Osteocyte (in vitro differentiated cells): ENCODE data around the gene PCDH15. TPM values are rescaled to one million over a fixed set of nuclear protein-coding genes. Genes with fewer than 3 reads are reported as not detected.

Source experiments
- DNase-seq: peaks from one replicate; pipeline ENCODE4 v3.0.0; 2021; ENCODE audit warnings: mixed read lengths; ENCODE audit not compliant: unreplicated experiment; ENCODE audit errors: extremely low spot score
- H3K27ac Mint-ChIP-seq: one replicate; pipeline ENCODE4 v1.8.0; 2021; ENCODE audit warnings: mild to moderate bottlenecking, mixed read lengths; ENCODE audit not compliant: unreplicated experiment
- H3K27me3 Mint-ChIP-seq: one replicate; pipeline ENCODE4 v1.8.0; 2021; ENCODE audit warnings: mixed read lengths; ENCODE audit not compliant: unreplicated experiment
- H3K36me3 Mint-ChIP-seq: one replicate; pipeline ENCODE4 v1.8.0; 2021; ENCODE audit warnings: mixed read lengths; ENCODE audit not compliant: unreplicated experiment
- H3K4me1 Mint-ChIP-seq: one replicate; pipeline ENCODE4 v1.8.0; 2021; ENCODE audit warnings: mixed read lengths; ENCODE audit not compliant: unreplicated experiment
- H3K4me3 Mint-ChIP-seq: one replicate; pipeline ENCODE4 v1.8.0; 2021; ENCODE audit warnings: mild to moderate bottlenecking, moderate library complexity, mixed read lengths; ENCODE audit not compliant: unreplicated experiment
- H3K9me3 Mint-ChIP-seq: one replicate; pipeline ENCODE4 v1.8.0; 2021; ENCODE audit warnings: mixed read lengths; ENCODE audit not compliant: unreplicated experiment
- CTCF ChIP-seq: fragments of 200-600 bp; sonication (generic); IDR thresholded peaks from 2 replicates; pipeline ENCODE4 v1.5.0; 2021; ENCODE audit warnings: antibody characterized with exemption, mild to moderate bottlenecking, moderate library complexity
- total RNA-seq: library from RNA; stranded (reverse); gene quantifications from 2 replicates; pipeline ENCODE4 v1.2.1, GENCODE V29; 2021

The PCDH15 gene
- total RNA-seq, 1 donor from 2014 or later: 2.6 TPM

DNA sequence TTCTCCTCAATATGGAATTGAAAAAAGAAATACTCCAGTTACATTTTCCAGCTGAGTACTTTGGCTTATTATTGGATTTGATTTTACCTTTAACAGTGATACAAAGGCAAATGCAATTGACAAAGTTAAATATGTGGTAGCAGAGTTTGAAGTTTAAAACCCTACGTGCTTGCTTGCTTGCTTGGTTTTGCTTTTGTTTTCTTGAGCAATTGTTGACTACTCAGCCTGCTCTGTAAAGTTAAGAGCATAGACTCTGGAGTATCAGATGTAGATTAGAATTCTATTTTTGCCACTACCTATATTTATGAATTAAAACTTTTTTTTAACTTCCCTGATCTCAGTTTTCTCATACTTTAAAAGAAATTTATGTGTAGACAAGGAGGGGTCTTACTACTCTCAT lies 51.4 kb downstream of the PCDH15 start:
- H3K27me3 Mint-ChIP-seq: no peaks in the 10 kb centered on the region
- DNase-seq: no peak
- H3K9me3 Mint-ChIP-seq: no peaks in the 10 kb centered on the region
- no peaks in the 10 kb centered on the region for H3K36me3 Mint-ChIP-seq
- H3K27ac Mint-ChIP-seq: no peak overlapping the region
- no peaks in the 10 kb centered on the region for H3K4me1 Mint-ChIP-seq
- H3K4me3 Mint-ChIP-seq: no peak overlapping the region
- TF ChIP-seq CTCF: no peak

DNA sequence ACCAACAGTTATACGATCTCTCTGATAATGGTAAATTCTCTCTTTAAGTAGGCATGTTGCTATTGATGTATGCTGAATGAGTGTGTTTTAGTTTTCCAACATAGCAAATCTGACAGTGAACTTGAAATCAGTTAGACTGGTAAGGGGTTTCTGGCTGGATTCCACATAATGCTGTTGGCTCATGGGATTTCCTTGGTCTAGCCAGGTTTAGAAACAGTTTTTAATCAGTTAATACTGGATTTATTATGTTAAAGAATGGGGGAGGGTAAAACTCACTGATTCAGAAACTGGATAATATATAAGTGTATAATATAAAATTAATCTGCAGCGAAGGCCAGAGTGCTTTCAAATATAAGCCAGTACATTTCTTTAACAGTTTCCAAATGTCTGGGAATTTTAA lies 55.6 kb downstream of the PCDH15 start:
- Mint-ChIP-seq H3K4me3 (no peak overlapping the region), H3K27ac (no peak overlapping the region), H3K27me3 (no peaks in the 10 kb centered on the region), H3K36me3 (no peaks in the 10 kb centered on the region), H3K4me1 (no peaks in the 10 kb centered on the region), H3K9me3 (no peaks in the 10 kb centered on the region)
- DNase-seq: no peak
- TF ChIP-seq CTCF: no peak

- TF ChIP-seq CTCF: no peak
- Mint-ChIP-seq H3K4me1 (no peaks in the 10 kb centered on the region), H3K27me3 (no peaks in the 10 kb centered on the region), H3K27ac (no peak overlapping the region), H3K4me3 (no peak overlapping the region), H3K9me3 (no peaks in the 10 kb centered on the region), H3K36me3 (no peaks in the 10 kb centered on the region)
- DNase-seq: no peak
Measured at GRCh38 chr10:54742416-54742815, 58.6 kb downstream of the PCDH15 start.

- H3K4me3 Mint-ChIP-seq: no peak overlapping the region
- no peaks in the 10 kb centered on the region for H3K27me3 Mint-ChIP-seq
- no peak for DNase-seq
- no peaks in the 10 kb centered on the region for H3K36me3 Mint-ChIP-seq
- no peaks in the 10 kb centered on the region for H3K4me1 Mint-ChIP-seq
- H3K9me3 Mint-ChIP-seq: peaks cover 10% of the 10 kb centered on the region
- H3K27ac Mint-ChIP-seq: no peak overlapping the region
- no peak for TF ChIP-seq CTCF
Measured at GRCh38 chr10:54728511-54728910, 72.5 kb downstream of the PCDH15 start.

GRCh38 chr10:54722075-54722474 lies 79.0 kb downstream of the PCDH15 start:
- H3K36me3 Mint-ChIP-seq: peaks cover 2% of the 10 kb centered on the region
- H3K4me3 Mint-ChIP-seq: no peak overlapping the region
- no peak overlapping the region for H3K27ac Mint-ChIP-seq
- no peak for TF ChIP-seq CTCF
- no peaks in the 10 kb centered on the region for H3K27me3 Mint-ChIP-seq
- H3K4me1 Mint-ChIP-seq: no peaks in the 10 kb centered on the region
- DNase-seq: no peak
- H3K9me3 Mint-ChIP-seq: peaks cover 13% of the 10 kb centered on the region
